ENCODE results near the gene SDCCAG8. TPM values are rescaled to one million over a fixed set of nuclear protein-coding genes. Genes with fewer than 3 reads are reported as not detected.

The SDCCAG8 gene
- total RNA-seq, 1 experiment from 2014 or later: 10.0 TPM

DNA sequence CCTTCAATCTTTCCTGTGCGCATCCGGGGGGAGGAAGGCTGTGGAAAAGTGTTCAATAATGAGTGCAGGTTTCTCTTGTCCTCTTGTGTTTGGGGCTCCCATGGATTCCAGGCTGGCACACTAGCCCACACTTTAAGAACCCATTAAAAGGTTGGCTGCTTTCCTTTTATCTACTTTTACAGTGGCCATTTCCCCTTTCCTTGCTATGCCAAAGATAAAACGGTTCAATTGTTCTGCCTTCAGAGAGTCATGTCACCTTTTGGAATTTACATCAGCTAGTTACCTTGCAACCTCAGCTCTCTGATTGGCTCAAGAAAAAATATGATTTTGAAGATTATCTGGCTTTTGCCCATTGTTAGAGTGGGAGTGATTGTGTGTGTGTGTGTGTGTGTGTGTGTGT, 182.3 kb downstream of the SDCCAG8 start:
- TF ChIP-seq, protein P1, sequence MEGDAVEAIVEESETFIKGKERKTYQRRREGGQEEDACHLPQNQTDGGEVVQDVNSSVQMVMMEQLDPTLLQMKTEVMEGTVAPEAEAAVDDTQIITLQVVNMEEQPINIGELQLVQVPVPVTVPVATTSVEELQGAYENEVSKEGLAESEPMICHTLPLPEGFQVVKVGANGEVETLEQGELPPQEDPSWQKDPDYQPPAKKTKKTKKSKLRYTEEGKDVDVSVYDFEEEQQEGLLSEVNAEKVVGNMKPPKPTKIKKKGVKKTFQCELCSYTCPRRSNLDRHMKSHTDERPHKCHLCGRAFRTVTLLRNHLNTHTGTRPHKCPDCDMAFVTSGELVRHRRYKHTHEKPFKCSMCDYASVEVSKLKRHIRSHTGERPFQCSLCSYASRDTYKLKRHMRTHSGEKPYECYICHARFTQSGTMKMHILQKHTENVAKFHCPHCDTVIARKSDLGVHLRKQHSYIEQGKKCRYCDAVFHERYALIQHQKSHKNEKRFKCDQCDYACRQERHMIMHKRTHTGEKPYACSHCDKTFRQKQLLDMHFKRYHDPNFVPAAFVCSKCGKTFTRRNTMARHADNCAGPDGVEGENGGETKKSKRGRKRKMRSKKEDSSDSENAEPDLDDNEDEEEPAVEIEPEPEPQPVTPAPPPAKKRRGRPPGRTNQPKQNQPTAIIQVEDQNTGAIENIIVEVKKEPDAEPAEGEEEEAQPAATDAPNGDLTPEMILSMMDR (conservative IDR thresholded peaks at IDR 0.05): no peak
- Mint-ChIP-seq H3K36me3 (ENCODE audit: insufficient read depth in 1 of 3, low read depth in 3 of 3) (no peaks in the 10 kb centered on the region), H3K4me3 (no peak overlapping the region), H3K9me3 (no peaks in the 10 kb centered on the region), H3K27ac (peak overlapping the region in 1 of 3 experiments; percentile 19; a peak in 1 of 7 replicates), H3K4me1 (peaks cover 14 to 24% of the 10 kb centered on the region in 2 experiments), H3K27me3 (ENCODE audit: low read depth) (no peaks in the 10 kb centered on the region)
- Histone ChIP-seq H3T11ph (ENCODE audit: low read length) (no peak overlapping the region), H2BK20ac (ENCODE audit: low read depth, low read length, poor library complexity, severe bottlenecking) (no peak overlapping the region), H3K4me1 (ENCODE audit: insufficient read depth, low read length) (no peaks in the 10 kb centered on the region; the same call in 1 of the 2 replicates), H2BK15ac (ENCODE audit: low read depth, low read length) (no peak overlapping the region), H4K91ac (ENCODE audit: insufficient read length, low read depth, low read length) (no peak overlapping the region), H3K23me2 (ENCODE audit: insufficient read length, low read depth, low read length, poor library complexity, severe bottlenecking) (no peaks in the 10 kb centered on the region), H3K27me3 (ENCODE audit: insufficient read depth, low read length) (no peaks in the 10 kb centered on the region), H2BK120ac (ENCODE audit: low read depth, low read length, poor library complexity, severe bottlenecking) (no peak overlapping the region), H2BK12ac (ENCODE audit: insufficient read length, low read depth, low read length) (no peak overlapping the region), H3K79me2 (ENCODE audit: insufficient read depth, low read length) (no peaks in the 10 kb centered on the region), H2BK5ac (ENCODE audit: insufficient read length, low read length) (no peak overlapping the region), H3K56ac (ENCODE audit: insufficient read length, low read depth, low read length) (no peak overlapping the region), H3K4ac (ENCODE audit: low read depth, low read length) (no peak overlapping the region), H3K23ac (ENCODE audit: insufficient read length, low read depth, low read length) (no peak overlapping the region), H3K79me1 (ENCODE audit: insufficient read depth, low read depth, low read length, poor library complexity, severe bottlenecking) (no peaks in the 10 kb centered on the region), H4K8ac (replicated peaks; ENCODE audit: insufficient read length, low read depth, low read length) (no peak overlapping the region), H3K4me2 (ENCODE audit: insufficient read depth, insufficient read length, low read length) (no peak overlapping the region), H2AK5ac (ENCODE audit: insufficient read length, low read length) (no peak overlapping the region), H3K9ac (ENCODE audit: extremely low read depth, insufficient read length, low read length) (no peak overlapping the region), H4K20me1 (ENCODE audit: control insufficient read depth, insufficient read depth, insufficient read length) (no peaks in the 10 kb centered on the region), H4K5ac (ENCODE audit: insufficient read length, low read depth, low read length) (no peak overlapping the region), H3K9me3 (ENCODE audit: control insufficient read depth, low read depth, low read length) (no peaks in the 10 kb centered on the region), H3K14ac (ENCODE audit: insufficient read depth, low read length) (no peak overlapping the region), H3K18ac (ENCODE audit: insufficient read length, low read depth, low read length) (no peak overlapping the region), H3K27ac (ENCODE audit: insufficient read length, low read depth, low read length) (no peak overlapping the region), H2AFZ (ENCODE audit: low read length) (no peak overlapping the region)
- no peak for DNase-seq
- no CpG with 5 or more reads among the region's 3 CpGs for WGBS (ENCODE audit: extremely low coverage, insufficient read length, low lambda C conversion rate)
